Measurements from ENCODE around the gene CIITA.
"Not testable (repeated sequence)": the region's sequence is repeated elsewhere in the genome, so short reads cannot be mapped to it uniquely, and the experiment has no call there.

Gene CIITA

GRCh38 chr16:10959161-10959560 is 82.2 kb downstream of the CIITA start:
- no peak for DNase-seq (ENCODE audit: low read depth)

- no peak for DNase-seq (ENCODE audit: low read depth)
These were observed 84.2 kb downstream of the CIITA start for GRCh38 chr16:10961231-10961630.

- peak; percentile 82 for DNase-seq (ENCODE audit: low read depth)
These were observed 87.3 kb downstream of the CIITA start for GRCh38 chr16:10964039-10964890.

- peak; percentile 33 for DNase-seq (ENCODE audit: low read depth)
These were observed 87.9 kb downstream of the CIITA start for GRCh38 chr16:10964891-10965326.

- no peak for DNase-seq (ENCODE audit: low read depth)
These were observed 88.5 kb downstream of the CIITA start for GRCh38 chr16:10965440-10966061.

GRCh38 chr16:10966129-10966528 is 89.1 kb downstream of the CIITA start:
- no peak for DNase-seq (ENCODE audit: low read depth)

- DNase-seq (ENCODE audit: low read depth): not testable (repeated sequence)
These were observed 89.6 kb downstream of the CIITA start for GRCh38 chr16:10966559-10966958.

- no peak for DNase-seq (ENCODE audit: low read depth)
These were observed 91.0 kb downstream of the CIITA start for GRCh38 chr16:10967986-10968385.

- DNase-seq (ENCODE audit: low read depth): no peak
These were observed 91.5 kb downstream of the CIITA start for GRCh38 chr16:10968498-10968897.

- no peak for DNase-seq (ENCODE audit: low read depth)
These were observed 92.6 kb downstream of the CIITA start for GRCh38 chr16:10969615-10970014.

GRCh38 chr16:10970065-10970464 is 93.1 kb downstream of the CIITA start:
- no peak for DNase-seq (ENCODE audit: low read depth)

GRCh38 chr16:10971560-10971961 is 94.6 kb downstream of the CIITA start:
- no peak for DNase-seq (ENCODE audit: low read depth)

GRCh38 chr16:10972108-10972818 is 95.3 kb downstream of the CIITA start:
- DNase-seq (ENCODE audit: low read depth): no peak

- no peak for DNase-seq (ENCODE audit: low read depth)
These were observed 95.9 kb downstream of the CIITA start for GRCh38 chr16:10972819-10973464.

GRCh38 chr16:10976634-10977033 is 99.6 kb downstream of the CIITA start:
- DNase-seq (ENCODE audit: low read depth): no peak

- no peak for DNase-seq (ENCODE audit: low read depth)
These were observed 101.1 kb downstream of the CIITA start for GRCh38 chr16:10978124-10978523.

GRCh38 chr16:10978871-10979446 is 102.0 kb downstream of the CIITA start:
- DNase-seq (ENCODE audit: low read depth): no peak

GRCh38 chr16:10979717-10980601 is 103.0 kb downstream of the CIITA start:
- DNase-seq (ENCODE audit: low read depth): no peak

- DNase-seq (ENCODE audit: low read depth): no peak
These were observed 103.8 kb downstream of the CIITA start for GRCh38 chr16:10980813-10981212.

- no peak for DNase-seq (ENCODE audit: low read depth)
These were observed 104.8 kb downstream of the CIITA start for GRCh38 chr16:10981697-10982216.

Measured in activated T-cell treated with anti-CD3 and anti-CD28 coated beads for 1 hour (primary cell).